ENCODE measurements around the gene MPRIP. TPM values are rescaled to one million over a fixed set of nuclear protein-coding genes. Genes with fewer than 3 reads are reported as not detected.
"Not testable (repeated sequence)": the region's sequence is repeated elsewhere in the genome, so short reads cannot be mapped to it uniquely, and the experiment has no call there.

MPRIP gene
- total and polyA plus RNA-seq, 10 donors, result 52.3 to 309 (median 131) TPM

GRCh38 chr17:17156107-17156506, 113.8 kb downstream of the MPRIP start:
- WGBS, 5 donors, result 75 to 93% (median 91%) methylated on average over 4 of the region's 4 CpGs; no CpG with 5 or more reads in 1 of the 5 donors
- TF ChIP-seq POLR2A (IDR thresholded peaks at IDR 0.05) (no peak), CTCF (IDR thresholded peaks at IDR 0.05 in 8 of 11, conservative IDR thresholded peaks at IDR 0.05 in 3 of 11) (no peak), POLR2AphosphoS5 (IDR thresholded peaks at IDR 0.05) (no peak)
- intact Hi-C loops (cut with DNase I; ENCODE audit: low total_unique reads), result loop anchor here (10.0 kb wide), 1 partner anchor 151 kb away; no protein-coding TSS in a partner anchor
- peaks cover 8 to 100% (median 85%) of the 10 kb centered on the region in 6 donors for H3K36me3 ChIP-seq
- no peak overlapping the region for H3K4me3 ChIP-seq
- no peaks in the 10 kb centered on the region for H3K27me3 ChIP-seq (replicated peaks in 1 of 7)
- DNase-seq, result no peak
- H3K9me3 ChIP-seq, result no peaks in the 10 kb centered on the region
- H3K4me1 ChIP-seq, result peaks cover 3 to 21% (median 17%) of the 10 kb centered on the region in 6 donors
- no peak overlapping the region for H3K27ac ChIP-seq

GRCh38 chr17:17156511-17156910, 114.3 kb downstream of the MPRIP start:
- Histone ChIP-seq H3K4me1 (peaks cover 3 to 17% (median 14%) of the 10 kb centered on the region in 6 donors), H3K27ac (no peak overlapping the region), H3K27me3 (replicated peaks in 1 of 7) (no peaks in the 10 kb centered on the region), H3K4me3 (no peak overlapping the region), H3K9me3 (no peaks in the 10 kb centered on the region), H3K36me3 (peaks cover 8 to 100% (median 87%) of the 10 kb centered on the region in 6 donors)
- 79 to 94% (median 88%) methylated on average over 10 of the region's 10 CpGs for WGBS, 5 donors
- intact Hi-C loops (cut with DNase I; ENCODE audit: low total_unique reads), result loop anchor here (10.0 kb wide), 1 partner anchor 152 kb away; no protein-coding TSS in a partner anchor
- TF ChIP-seq CTCF (IDR thresholded peaks at IDR 0.05 in 8 of 11, conservative IDR thresholded peaks at IDR 0.05 in 3 of 11) (no peak), POLR2AphosphoS5 (IDR thresholded peaks at IDR 0.05) (no peak), POLR2A (IDR thresholded peaks at IDR 0.05) (no peak)
- no peak for DNase-seq

GRCh38 chr17:17157041-17157440, 114.8 kb downstream of the MPRIP start:
- peaks cover 3 to 11% (median 9%) of the 10 kb centered on the region in 6 donors for H3K4me1 ChIP-seq
- no peak overlapping the region for H3K4me3 ChIP-seq
- no peak for DNase-seq
- 94 to 96% (median 96%) methylated on average over 5 to 6 of the region's 6 CpGs for WGBS, 5 donors
- H3K27me3 ChIP-seq (replicated peaks in 1 of 7), result no peaks in the 10 kb centered on the region
- peaks cover 8 to 100% (median 89%) of the 10 kb centered on the region in 6 donors for H3K36me3 ChIP-seq
- no peak for TF ChIP-seq POLR2AphosphoS5 (IDR thresholded peaks at IDR 0.05)
- no peak for TF ChIP-seq POLR2A (IDR thresholded peaks at IDR 0.05)
- no peak for TF ChIP-seq CTCF (IDR thresholded peaks at IDR 0.05 in 8 of 11, conservative IDR thresholded peaks at IDR 0.05 in 3 of 11)
- no peaks in the 10 kb centered on the region for H3K9me3 ChIP-seq
- intact Hi-C loops (cut with DNase I; ENCODE audit: low total_unique reads), result loop anchor here (10.0 kb wide), 1 partner anchor 152 kb away; no protein-coding TSS in a partner anchor
- no peak overlapping the region for H3K27ac ChIP-seq

- H3K27me3 ChIP-seq (replicated peaks in 1 of 7); H3K4me3 ChIP-seq; H3K4me1 ChIP-seq; H3K27ac ChIP-seq; H3K9me3 ChIP-seq; DNase-seq: not testable (repeated sequence)
- H3K36me3 ChIP-seq, result peaks cover 8 to 100% (median 95%) of the 10 kb centered on the region in 6 donors
- WGBS, 5 donors, result 94 to 99% (median 97%) methylated on average over 24 to 33 of the region's 33 CpGs
- intact Hi-C loops (cut with DNase I; ENCODE audit: low total_unique reads), result loop anchor here (10.0 kb wide), 1 partner anchor 154 kb away; no protein-coding TSS in a partner anchor
Observed at GRCh38 chr17:17158506-17158905, 116.2 kb downstream of the MPRIP start.
